Smooth muscle cell of trachea (primary cell): ENCODE measurements around the gene KRTAP5-6. TPM values are rescaled to one million over a fixed set of nuclear protein-coding genes. Genes with fewer than 3 reads are reported as not detected.

Experiments used
- total RNA-seq: library from RNA; depleted of rRNA; stranded (reverse); fragments of >200 nt; gene quantifications from 2 replicates; pipeline ENCODE4 v1.2.1, GENCODE V29; 2014

The KRTAP5-6 gene
- total RNA-seq = not detected in 2 replicates

DNA sequence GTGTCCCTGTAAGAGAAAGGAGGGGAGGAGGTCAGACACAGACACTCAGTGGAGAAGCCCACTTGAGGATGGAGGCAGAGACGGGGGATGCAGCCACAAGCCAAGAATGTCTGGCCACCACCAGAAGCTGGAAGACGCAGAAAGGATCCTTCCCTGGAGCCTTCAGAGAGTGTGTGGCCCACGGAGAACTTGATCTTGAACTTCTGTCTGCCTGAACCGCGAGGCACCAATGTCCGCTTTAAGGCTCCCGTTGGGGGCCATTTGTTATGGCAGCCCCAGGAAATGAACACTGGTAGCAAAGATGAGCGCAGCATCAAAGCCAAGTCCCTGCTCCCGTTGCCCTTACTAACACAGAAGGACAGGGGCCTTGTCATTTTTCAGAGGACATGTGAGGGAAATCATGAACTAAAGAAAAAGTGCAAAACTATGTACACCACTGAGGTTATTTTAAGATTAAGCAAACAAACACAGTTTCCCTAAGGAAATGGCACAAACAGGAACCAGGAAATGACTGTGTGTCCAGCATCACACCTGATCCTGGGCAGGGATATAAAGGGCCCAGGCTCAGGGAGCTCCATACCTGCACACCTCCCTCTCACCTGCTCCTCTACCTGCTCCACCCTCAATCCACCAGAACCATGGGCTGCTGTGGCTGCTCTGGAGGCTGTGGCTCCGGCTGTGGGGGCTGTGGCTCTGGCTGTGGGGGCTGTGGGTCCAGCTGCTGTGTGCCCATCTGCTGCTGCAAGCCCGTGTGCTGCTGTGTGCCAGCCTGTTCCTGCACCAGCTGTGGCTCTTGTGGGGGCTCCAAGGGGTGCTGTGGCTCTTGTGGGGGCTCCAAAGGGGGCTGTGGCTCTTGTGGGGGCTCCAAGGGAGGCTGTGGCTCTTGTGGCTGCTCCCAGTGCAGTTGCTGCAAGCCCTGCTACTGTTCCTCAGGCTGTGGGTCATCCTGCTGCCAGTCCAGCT is at the start of gene KRTAP5-6:
Gene KRTAP5-6, plus strand, starts transcription at position 588 of the 963 bp plus-strand sequence. Its CDS starts 51 bp downstream, at position 639.

Other genes with a start within 250 kb of the KRTAP5-6 start
- 22.3 and 30.6 TPM in 2 replicates for gene MOB2, start 210.4 kb upstream of the KRTAP5-6 start, total RNA-seq
- gene DUSP8, start 124.9 kb upstream of the KRTAP5-6 start, total RNA-seq = 0.33 and 0.87 TPM in 2 replicates
- gene KRTAP5-1, start 111.9 kb upstream of the KRTAP5-6 start, total RNA-seq = not detected in 2 replicates
- not detected in 2 replicates for gene KRTAP5-2, start 98.9 kb upstream of the KRTAP5-6 start, total RNA-seq
- not detected in 2 replicates for gene KRTAP5-3, start 88.7 kb upstream of the KRTAP5-6 start, total RNA-seq
- not detected in 2 replicates for gene KRTAP5-4, start 75.1 kb upstream of the KRTAP5-6 start, total RNA-seq
- gene KRTAP5-5, start 67.4 kb upstream of the KRTAP5-6 start, total RNA-seq = not detected in 2 replicates
- gene IFITM10, start 53.4 kb downstream of the KRTAP5-6 start, total RNA-seq = 0.58 and 0.83 TPM in 2 replicates
- gene CTSD, start 66.7 kb downstream of the KRTAP5-6 start, total RNA-seq = 228 and 489 TPM in 2 replicates
- not detected in 2 replicates for gene SYT8, start 137.8 kb downstream of the KRTAP5-6 start, total RNA-seq
- not detected in 2 replicates for gene TNNI2, start 141.8 kb downstream of the KRTAP5-6 start, total RNA-seq
- 3.2 and 19.0 TPM in 2 replicates for gene LSP1, start 155.9 kb downstream of the KRTAP5-6 start, total RNA-seq
- not detected in 2 replicates for gene PRR33, start 194.7 kb downstream of the KRTAP5-6 start, total RNA-seq
- 0.50 TPM in 1 of 2 replicates, not detected in the other for gene TNNT3, start 222.5 kb downstream of the KRTAP5-6 start, total RNA-seq